MCF 10A (cell line): ENCODE measurements around the gene IQSEC1. TPM values are rescaled to one million over a fixed set of nuclear protein-coding genes. Genes with fewer than 3 reads are reported as not detected.

Source experiments
- BruUV-seq: library from RNA; stranded (reverse); fragments of 400-500 nt; replicated peaks from 2 replicates; lab custom pipeline; 2021; lab: Mats Ljungman, UMichigan
- CTCF ChIA-PET: fragments of 300-600 bp; sonication (Branson Sonifier 250); formaldehyde crosslinking; extraction: SDS; loops from one replicate; lab custom pipeline; 2021; ENCODE audit warnings: antibody characterized with exemption, inconsistent platforms; lab: Yijun Ruan, JAX
- POLR2A ChIA-PET: fragments of 300-600, 350-650 bp; sonication (Branson Sonifier 250); formaldehyde crosslinking; extraction: SDS; loops from one replicate; lab custom pipeline; 2020; ENCODE audit warnings: antibody characterized with exemption, inconsistent platforms; lab: Yijun Ruan, JAX
- DNase-seq: peaks from one replicate; pipeline ENCODE4 v3.0.0-alpha.2; 2018; ENCODE audit not compliant: unreplicated experiment
- H3K27ac Mint-ChIP-seq: one replicate; pipeline ENCODE4 v1.8.0; 2022; ENCODE audit warnings: mild to moderate bottlenecking, low read depth, mixed read lengths; ENCODE audit not compliant: unreplicated experiment
- H3K27me3 Mint-ChIP-seq: one replicate; pipeline ENCODE4 v1.8.0; 2022; ENCODE audit warnings: mixed read lengths; ENCODE audit not compliant: insufficient read depth, unreplicated experiment
- H3K36me3 Mint-ChIP-seq: one replicate; pipeline ENCODE4 v1.8.0; 2022; ENCODE audit warnings: mild to moderate bottlenecking, moderate library complexity, mixed read lengths; ENCODE audit not compliant: insufficient read depth, unreplicated experiment
- H3K4me1 Mint-ChIP-seq: one replicate; pipeline ENCODE4 v1.8.0; 2022; ENCODE audit warnings: mixed read lengths; ENCODE audit not compliant: insufficient read depth, unreplicated experiment
- H3K4me3 Mint-ChIP-seq: one replicate; pipeline ENCODE4 v1.8.0; 2022; ENCODE audit warnings: mild to moderate bottlenecking, moderate library complexity, mixed read lengths; ENCODE audit not compliant: unreplicated experiment
- H3K9me3 Mint-ChIP-seq: one replicate; pipeline ENCODE4 v1.8.0; 2022; ENCODE audit warnings: mixed read lengths; ENCODE audit not compliant: unreplicated experiment
- CTCF ChIP-seq: fragments of 200-600 bp; IDR thresholded peaks from one replicate; pipeline ENCODE4 v1.8.0; 2022; ENCODE audit warnings: antibody characterized with exemption, mild to moderate bottlenecking; ENCODE audit not compliant: unreplicated experiment
- intact Hi-C: fragments of 100-400 bp; cut with micrococcal nuclease; formaldehyde crosslinking; loops from 2 replicates; pipeline ENCODE4 v1.14.1; 2022
- total RNA-seq: library from RNA; stranded (reverse); gene quantifications from 2 replicates; pipeline ENCODE4 v1.2.3, GENCODE V29; 2022

Gene IQSEC1
- total RNA-seq, 1 experiment from 2014 or later: 18.7 TPM

GRCh38 chr3:12946649-12947316 lies 126.4 kb downstream of the IQSEC1 start:
- ChIA-PET CTCF (interaction anchor here (1.5 kb wide), 1 partner anchor 15 kb away, joined by 3 read pairs; no protein-coding TSS in a partner anchor), POLR2A (interaction anchor here (0.5 kb wide), 1 partner anchor 1874 kb away, joined by 3 read pairs; no protein-coding TSS in a partner anchor)
- no peak for DNase-seq
- Mint-ChIP-seq H3K4me3 (no peak overlapping the region), H3K27ac (no peak overlapping the region), H3K36me3 (peaks cover 5% of the 10 kb centered on the region), H3K27me3 (no peaks in the 10 kb centered on the region), H3K9me3 (no peaks in the 10 kb centered on the region), H3K4me1 (peaks cover 15% of the 10 kb centered on the region)
- BruUV-seq: no TSS peak
- intact Hi-C loops: no loop called here
- no peak for TF ChIP-seq CTCF

- intact Hi-C loops: no loop called here
- Mint-ChIP-seq H3K4me1 (peaks cover 15% of the 10 kb centered on the region), H3K9me3 (no peaks in the 10 kb centered on the region), H3K27me3 (no peaks in the 10 kb centered on the region), H3K27ac (no peak overlapping the region), H3K36me3 (peaks cover 9% of the 10 kb centered on the region), H3K4me3 (no peak overlapping the region)
- TF ChIP-seq CTCF: no peak
- DNase-seq: no peak
- POLR2A ChIA-PET: no interaction called here
- no TSS peak for BruUV-seq
- CTCF ChIA-PET: no interaction called here
Observed at GRCh38 chr3:12946251-12946648, 127.0 kb downstream of the IQSEC1 start.

GRCh38 chr3:12944849-12945248 lies 128.4 kb downstream of the IQSEC1 start:
- H3K36me3 Mint-ChIP-seq: peaks cover 9% of the 10 kb centered on the region
- intact Hi-C loops: no loop called here
- no peaks in the 10 kb centered on the region for H3K27me3 Mint-ChIP-seq
- POLR2A ChIA-PET: no interaction called here
- H3K9me3 Mint-ChIP-seq: no peaks in the 10 kb centered on the region
- BruUV-seq: no TSS peak
- H3K4me1 Mint-ChIP-seq: peaks cover 15% of the 10 kb centered on the region
- CTCF ChIA-PET: no interaction called here
- H3K27ac Mint-ChIP-seq: no peak overlapping the region
- no peak for DNase-seq
- H3K4me3 Mint-ChIP-seq: no peak overlapping the region
- TF ChIP-seq CTCF: no peak

GRCh38 chr3:12944413-12944812 lies 128.8 kb downstream of the IQSEC1 start:
- Mint-ChIP-seq H3K9me3 (no peaks in the 10 kb centered on the region), H3K36me3 (peaks cover 9% of the 10 kb centered on the region), H3K27me3 (no peaks in the 10 kb centered on the region), H3K4me1 (peaks cover 15% of the 10 kb centered on the region), H3K27ac (no peak overlapping the region), H3K4me3 (no peak overlapping the region)
- TF ChIP-seq CTCF: no peak
- DNase-seq: no peak
- no TSS peak for BruUV-seq
- intact Hi-C loops: no loop called here
- ChIA-PET CTCF (no interaction called here), POLR2A (no interaction called here)
